Measurements from ENCODE around the gene SNN.

- no peak for TF ChIP-seq CHD2 (IDR thresholded peaks at IDR 0.05; ENCODE audit: low read length)
- no peak for TF ChIP-seq PHF8 (conservative IDR thresholded peaks at IDR 0.05; ENCODE audit: low read depth, low read length)
- no peak for TF ChIP-seq CTCF (IDR thresholded peaks at IDR 0.05; ENCODE audit: control extremely low read depth in 1 of 3, insufficient read depth in 1 of 3, low read depth in 1 of 3, low read length in 3 of 3)
- no peak for TF ChIP-seq EZH2 (IDR thresholded peaks at IDR 0.05; ENCODE audit: low read depth, low read length, severe bottlenecking)
- no peak for TF ChIP-seq CHD1 (IDR thresholded peaks at IDR 0.05; ENCODE audit: low read depth, low read length)
- TF ChIP-seq MAFK (IDR thresholded peaks at IDR 0.05; ENCODE audit: low read depth, low read length): no peak
- TF ChIP-seq EP300 (IDR thresholded peaks at IDR 0.05; ENCODE audit: borderline replicate concordance in 1 of 2, low read depth in 2 of 2, low read length in 2 of 2): no peak
- TF ChIP-seq YY1 (IDR thresholded peaks at IDR 0.05; ENCODE audit: low read depth, low read length): no peak
- TF ChIP-seq RNF2 (IDR thresholded peaks at IDR 0.05; ENCODE audit: borderline replicate concordance, low read depth, low read length, missing control alignments, poor library complexity, severe bottlenecking): no peak
- TF ChIP-seq BRCA1 (IDR thresholded peaks at IDR 0.05; ENCODE audit: low read depth, low read length): no peak
- no peak for TF ChIP-seq POLR2A (IDR thresholded peaks at IDR 0.05; ENCODE audit: control extremely low read depth in 1 of 2, low read depth in 2 of 2, low read length in 2 of 2)
- TF ChIP-seq KDM1A (IDR thresholded peaks at IDR 0.05; ENCODE audit: borderline replicate concordance, low read length): no peak
- TF ChIP-seq POLR2AphosphoS5 (IDR thresholded peaks at IDR 0.05; ENCODE audit: low read depth, low read length): no peak
- no peak for TF ChIP-seq RBBP5 (IDR thresholded peaks at IDR 0.05; ENCODE audit: borderline replicate concordance, low read depth, low read length)
Measured at GRCh38 chr16:11627822-11628457, 40.3 kb upstream of the SNN start.
